Measurements from ENCODE around the gene BICD1.
"Not testable (repeated sequence)": the region's sequence is repeated elsewhere in the genome, so short reads cannot be mapped to it uniquely, and the experiment has no call there.

BICD1 gene

GRCh38 chr12:32272465-32272864, 165.8 kb downstream of the BICD1 start:
- peaks cover 2% of the 10 kb centered on the region for H3K9me3 ChIP-seq (ENCODE audit: low read length)
- peaks cover 33% of the 10 kb centered on the region for H3K4me1 ChIP-seq (ENCODE audit: insufficient read depth, low read length)
- H3K36me3 ChIP-seq (ENCODE audit: insufficient read depth, low read length): no peaks in the 10 kb centered on the region
- no peak overlapping the region for H2AFZ ChIP-seq (ENCODE audit: low read depth, low read length)
- H3K4me3 ChIP-seq (ENCODE audit: low read length): no peak overlapping the region
- no peaks in the 10 kb centered on the region for H3K27me3 ChIP-seq (ENCODE audit: insufficient read depth, low read length)

GRCh38 chr12:32273063-32273522, 166.4 kb downstream of the BICD1 start:
- Histone ChIP-seq H3K27me3 (ENCODE audit: insufficient read depth, low read length) (no peaks in the 10 kb centered on the region), H3K4me1 (ENCODE audit: insufficient read depth, low read length) (peaks cover 33% of the 10 kb centered on the region)

GRCh38 chr12:32273712-32274111, 167.1 kb downstream of the BICD1 start:
- no peak overlapping the region for H3K4me3 ChIP-seq (ENCODE audit: low read length)

More at GRCh38 chr12:32273063-32273522, 166.4 kb downstream of the BICD1 start:
- H2AFZ ChIP-seq (ENCODE audit: low read depth, low read length): no peak overlapping the region
- no peaks in the 10 kb centered on the region for H3K36me3 ChIP-seq (ENCODE audit: insufficient read depth, low read length)
- no peak overlapping the region for H3K4me3 ChIP-seq (ENCODE audit: low read length)
- H3K9me3 ChIP-seq (ENCODE audit: low read length): peaks cover 2% of the 10 kb centered on the region

GRCh38 chr12:32274665-32275064, 168.0 kb downstream of the BICD1 start:
- no peak overlapping the region for H3K4me3 ChIP-seq (ENCODE audit: low read length)
- peaks cover 2% of the 10 kb centered on the region for H3K9me3 ChIP-seq (ENCODE audit: low read length)
- H3K36me3 ChIP-seq (ENCODE audit: insufficient read depth, low read length): no peaks in the 10 kb centered on the region
- H3K27me3 ChIP-seq (ENCODE audit: insufficient read depth, low read length): no peaks in the 10 kb centered on the region
- peaks cover 33% of the 10 kb centered on the region for H3K4me1 ChIP-seq (ENCODE audit: insufficient read depth, low read length)
- H2AFZ ChIP-seq (ENCODE audit: low read depth, low read length): no peak overlapping the region

More at GRCh38 chr12:32273712-32274111, 167.1 kb downstream of the BICD1 start:
- Histone ChIP-seq H3K27me3 (ENCODE audit: insufficient read depth, low read length) (no peaks in the 10 kb centered on the region), H3K36me3 (ENCODE audit: insufficient read depth, low read length) (no peaks in the 10 kb centered on the region), H2AFZ (ENCODE audit: low read depth, low read length) (no peak overlapping the region), H3K9me3 (ENCODE audit: low read length) (peaks cover 2% of the 10 kb centered on the region), H3K4me1 (ENCODE audit: insufficient read depth, low read length) (peaks cover 33% of the 10 kb centered on the region)

DNA sequence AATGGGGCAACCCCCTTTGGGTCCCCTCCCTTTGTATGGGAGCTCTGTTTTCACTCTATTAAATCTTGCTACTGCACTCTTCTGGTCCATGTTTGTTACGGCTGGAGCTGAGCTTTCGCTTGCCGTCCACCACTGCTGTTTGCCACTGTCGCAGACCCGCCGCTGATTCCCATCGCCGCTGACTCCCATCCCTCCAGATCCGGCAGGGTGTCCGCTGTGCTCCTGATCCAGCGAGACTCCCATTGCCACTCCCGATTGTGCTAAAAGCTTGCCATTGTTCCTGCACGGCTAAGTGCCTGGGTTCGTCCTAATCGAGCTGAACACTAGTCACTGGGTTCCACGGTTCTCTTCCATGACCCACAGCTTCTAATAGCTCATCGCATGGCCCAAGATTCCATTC, 168.9 kb downstream of the BICD1 start:
- peaks cover 30% of the 10 kb centered on the region for H3K4me1 ChIP-seq (ENCODE audit: insufficient read depth, low read length)
- H3K4me3 ChIP-seq (ENCODE audit: low read length); H2AFZ ChIP-seq (ENCODE audit: low read depth, low read length); H3K36me3 ChIP-seq (ENCODE audit: insufficient read depth, low read length); H3K27me3 ChIP-seq (ENCODE audit: insufficient read depth, low read length); H3K9me3 ChIP-seq (ENCODE audit: low read length): not testable (repeated sequence)

- Histone ChIP-seq H3K36me3 (ENCODE audit: insufficient read depth, low read length) (no peaks in the 10 kb centered on the region), H2AFZ (ENCODE audit: low read depth, low read length) (no peak overlapping the region), H3K4me3 (ENCODE audit: low read length) (no peak overlapping the region), H3K4me1 (ENCODE audit: insufficient read depth, low read length) (peaks cover 11% of the 10 kb centered on the region), H3K9me3 (ENCODE audit: low read length) (peaks cover 4% of the 10 kb centered on the region), H3K27me3 (ENCODE audit: insufficient read depth, low read length) (no peaks in the 10 kb centered on the region)
Observed at GRCh38 chr12:32277774-32278173, 171.1 kb downstream of the BICD1 start.

DNA sequence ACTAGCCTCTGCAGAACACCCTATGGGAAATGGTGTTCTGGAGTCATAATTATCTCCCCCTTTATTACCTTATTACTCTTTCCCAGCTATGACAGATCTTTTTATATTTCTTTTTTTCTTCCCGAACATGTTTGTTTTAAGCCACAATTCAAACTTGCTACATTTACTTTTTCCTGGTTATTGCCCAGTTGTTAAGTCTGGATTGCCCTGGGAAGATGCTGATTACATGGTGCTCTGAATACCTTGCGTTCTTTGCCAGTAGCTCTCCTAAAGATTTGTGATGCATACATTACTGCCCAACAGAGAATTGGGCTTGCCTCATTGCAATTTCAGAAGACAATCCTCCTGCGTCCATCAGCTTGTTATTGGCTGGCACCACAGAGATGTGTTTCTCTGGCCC, 174.5 kb downstream of the BICD1 start:
- Histone ChIP-seq H2AFZ (ENCODE audit: low read depth, low read length) (no peak overlapping the region), H3K4me3 (ENCODE audit: low read length) (no peak overlapping the region), H3K4me1 (ENCODE audit: insufficient read depth, low read length) (peaks cover 3% of the 10 kb centered on the region), H3K36me3 (ENCODE audit: insufficient read depth, low read length) (no peaks in the 10 kb centered on the region), H3K9me3 (ENCODE audit: low read length) (peaks cover 3% of the 10 kb centered on the region), H3K27me3 (ENCODE audit: insufficient read depth, low read length) (no peaks in the 10 kb centered on the region)

DNA sequence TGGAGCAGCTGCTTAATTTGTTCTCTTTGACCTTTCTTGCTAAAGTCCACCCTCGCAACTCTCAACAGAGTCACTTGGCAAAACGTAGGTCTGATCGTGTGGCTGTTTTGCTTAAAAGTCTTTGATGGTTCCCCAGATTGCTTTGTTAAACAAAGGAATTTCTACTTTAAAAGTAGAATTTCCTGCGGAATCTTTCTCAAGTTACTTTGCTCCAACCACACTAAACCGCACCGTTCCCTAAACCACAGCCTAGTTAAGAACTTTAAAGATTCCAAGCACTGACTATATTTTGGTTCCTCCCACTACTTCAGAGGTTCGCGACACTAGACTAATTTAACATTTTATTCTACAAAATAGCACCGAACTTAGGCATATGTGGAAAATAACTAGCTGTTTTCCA, 177.9 kb downstream of the BICD1 start:
- no peaks in the 10 kb centered on the region for H3K27me3 ChIP-seq (ENCODE audit: insufficient read depth, low read length)
- H2AFZ ChIP-seq (ENCODE audit: low read depth, low read length): no peak overlapping the region
- H3K9me3 ChIP-seq (ENCODE audit: low read length): peaks cover 2% of the 10 kb centered on the region
- peaks cover 3% of the 10 kb centered on the region for H3K4me1 ChIP-seq (ENCODE audit: insufficient read depth, low read length)
- no peaks in the 10 kb centered on the region for H3K36me3 ChIP-seq (ENCODE audit: insufficient read depth, low read length)
- no peak overlapping the region for H3K4me3 ChIP-seq (ENCODE audit: low read length)

DNA sequence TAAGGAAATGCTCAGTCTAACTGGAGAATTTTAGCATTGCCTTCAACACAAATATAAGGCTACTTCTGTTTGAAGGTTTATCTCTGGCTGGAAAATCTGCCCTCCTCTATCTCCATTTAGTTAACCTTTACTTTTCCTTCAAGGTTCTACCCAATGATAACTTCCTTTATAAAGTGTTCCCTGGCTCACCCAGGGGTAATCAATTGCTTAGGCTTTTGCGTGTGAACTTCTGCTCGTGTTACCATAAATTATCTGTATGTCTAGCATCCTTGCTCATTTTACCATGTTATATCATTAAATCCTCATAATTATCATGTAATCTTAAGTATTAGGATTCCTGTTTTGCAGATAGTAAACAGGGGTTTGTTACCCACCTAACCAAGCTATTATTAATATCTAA, 178.4 kb downstream of the BICD1 start:
- peaks cover 2% of the 10 kb centered on the region for H3K9me3 ChIP-seq (ENCODE audit: low read length)
- no peak overlapping the region for H3K4me3 ChIP-seq (ENCODE audit: low read length)
- no peak overlapping the region for H2AFZ ChIP-seq (ENCODE audit: low read depth, low read length)
- H3K4me1 ChIP-seq (ENCODE audit: insufficient read depth, low read length): peaks cover 3% of the 10 kb centered on the region
- H3K36me3 ChIP-seq (ENCODE audit: insufficient read depth, low read length): no peaks in the 10 kb centered on the region
- H3K27me3 ChIP-seq (ENCODE audit: insufficient read depth, low read length): no peaks in the 10 kb centered on the region

DNA sequence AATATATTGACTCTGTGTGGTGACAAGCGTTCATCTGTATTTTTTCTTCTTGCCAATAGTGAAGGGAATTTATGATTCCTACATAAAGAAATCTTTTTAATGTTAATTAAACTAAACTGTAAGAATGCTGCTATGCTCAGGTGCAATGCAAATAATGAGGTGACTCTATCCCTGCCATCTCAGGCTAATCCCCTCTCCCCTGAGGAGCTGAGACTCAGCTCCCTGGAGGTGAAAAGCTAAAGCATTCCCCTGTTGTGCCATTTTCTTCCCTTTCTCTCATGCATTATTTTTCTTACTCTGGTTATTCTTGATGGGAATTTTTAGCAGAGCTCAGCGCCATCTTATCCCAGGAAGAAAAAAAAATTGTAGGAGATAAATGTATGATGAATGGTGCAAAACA, 178.8 kb downstream of the BICD1 start:
- Histone ChIP-seq H3K9me3 (ENCODE audit: low read length) (peaks cover 2% of the 10 kb centered on the region), H2AFZ (ENCODE audit: low read depth, low read length) (no peak overlapping the region), H3K27me3 (ENCODE audit: insufficient read depth, low read length) (no peaks in the 10 kb centered on the region), H3K36me3 (ENCODE audit: insufficient read depth, low read length) (no peaks in the 10 kb centered on the region), H3K4me3 (ENCODE audit: low read length) (no peak overlapping the region), H3K4me1 (ENCODE audit: insufficient read depth, low read length) (peaks cover 3% of the 10 kb centered on the region)

GRCh38 chr12:32290411-32290810, 183.8 kb downstream of the BICD1 start:
- Histone ChIP-seq H3K4me3 (ENCODE audit: low read length) (no peak overlapping the region), H3K27me3 (ENCODE audit: insufficient read depth, low read length) (no peaks in the 10 kb centered on the region), H2AFZ (ENCODE audit: low read depth, low read length) (no peak overlapping the region), H3K9me3 (ENCODE audit: low read length) (no peaks in the 10 kb centered on the region), H3K4me1 (ENCODE audit: insufficient read depth, low read length) (peaks cover 2% of the 10 kb centered on the region), H3K36me3 (ENCODE audit: insufficient read depth, low read length) (peaks cover 9% of the 10 kb centered on the region)

GRCh38 chr12:32292151-32292550, 185.5 kb downstream of the BICD1 start:
- Histone ChIP-seq H3K36me3 (ENCODE audit: insufficient read depth, low read length) (peaks cover 14% of the 10 kb centered on the region), H3K9me3 (ENCODE audit: low read length) (no peaks in the 10 kb centered on the region), H2AFZ (ENCODE audit: low read depth, low read length) (no peak overlapping the region), H3K4me3 (ENCODE audit: low read length) (no peak overlapping the region), H3K4me1 (ENCODE audit: insufficient read depth, low read length) (no peaks in the 10 kb centered on the region), H3K27me3 (ENCODE audit: insufficient read depth, low read length) (no peaks in the 10 kb centered on the region)

DNA sequence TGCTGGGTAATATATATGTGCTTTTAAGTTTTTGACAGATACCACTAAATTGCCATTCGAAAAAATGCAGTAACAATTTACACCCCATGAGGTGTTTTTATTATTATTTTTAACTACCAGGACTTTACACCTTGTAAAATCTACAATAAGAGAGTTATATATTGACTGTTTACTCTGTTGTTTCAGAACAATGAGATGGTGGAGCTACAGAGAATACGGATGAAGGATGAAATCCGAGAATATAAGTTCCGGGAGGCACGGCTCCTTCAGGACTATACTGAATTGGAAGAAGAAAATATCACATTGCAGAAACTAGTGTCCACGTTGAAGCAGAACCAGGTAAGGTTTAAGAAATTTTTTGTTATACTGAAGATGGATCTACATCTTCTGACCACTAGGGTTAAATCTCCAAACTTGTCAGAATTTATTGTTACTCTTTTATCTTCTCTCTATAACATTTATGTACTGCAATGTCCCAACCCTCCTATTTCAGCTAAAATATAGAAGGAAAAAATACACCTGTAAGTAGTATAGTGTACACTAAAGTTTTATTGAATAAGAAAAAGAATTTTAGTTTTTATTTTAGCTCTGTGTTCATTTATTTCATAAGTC, 187.3 kb downstream of the BICD1 start:
- Histone ChIP-seq H3K27me3 (ENCODE audit: insufficient read depth, low read length) (no peaks in the 10 kb centered on the region), H3K4me3 (ENCODE audit: low read length) (no peak overlapping the region), H3K36me3 (ENCODE audit: insufficient read depth, low read length) (peaks cover 14% of the 10 kb centered on the region), H3K9me3 (ENCODE audit: low read length) (no peaks in the 10 kb centered on the region), H2AFZ (ENCODE audit: low read depth, low read length) (no peak overlapping the region), H3K4me1 (ENCODE audit: insufficient read depth, low read length) (no peaks in the 10 kb centered on the region)

DNA sequence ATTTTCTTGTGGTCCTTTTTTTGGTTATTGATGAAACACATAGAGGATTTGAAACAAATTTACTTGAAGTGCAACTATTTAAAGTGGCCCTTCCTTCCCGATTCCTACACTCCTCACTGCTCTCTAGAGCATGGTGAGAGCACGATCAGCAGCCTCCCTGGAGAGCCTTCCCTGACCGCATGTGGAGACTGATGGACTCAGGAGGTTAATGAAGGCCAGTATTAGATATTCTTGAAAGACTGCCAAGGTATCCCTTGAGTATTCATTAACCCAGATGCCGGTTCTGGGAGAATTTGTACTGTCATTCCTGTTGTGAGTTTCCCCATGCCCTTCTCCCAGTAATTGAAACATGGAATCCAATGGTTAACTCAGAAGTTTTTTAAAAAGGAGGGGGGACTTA, 189.9 kb downstream of the BICD1 start:
- Histone ChIP-seq H3K9me3 (ENCODE audit: low read length) (no peaks in the 10 kb centered on the region), H2AFZ (ENCODE audit: low read depth, low read length) (no peak overlapping the region), H3K27me3 (ENCODE audit: insufficient read depth, low read length) (no peaks in the 10 kb centered on the region), H3K4me3 (ENCODE audit: low read length) (no peak overlapping the region), H3K36me3 (ENCODE audit: insufficient read depth, low read length) (peaks cover 14% of the 10 kb centered on the region), H3K4me1 (ENCODE audit: insufficient read depth, low read length) (no peaks in the 10 kb centered on the region)
